K562 (cell line): ENCODE results near the gene BRD3OS. TPM values are rescaled to one million over a fixed set of nuclear protein-coding genes. Genes with fewer than 3 reads are reported as not detected.

Experiments
- CBX1 ChIP-seq: sonication (generic); IDR thresholded peaks from 2 replicates; pipeline ENCODE4 v1.6.1; 2016; ENCODE audit warnings: antibody characterized with exemption, low read depth, mild to moderate bottlenecking
- DACH1 ChIP-seq: fragments of 450-650 bp; IDR thresholded peaks from 2 replicates; pipeline ENCODE4 v1.6.1; 2018; ENCODE audit not compliant: partially characterized antibody
- EGR1 ChIP-seq: fragments of 450-650 bp; conservative IDR thresholded peaks from 2 replicates; pipeline ENCODE4 v1.6.1; 2017; ENCODE audit warnings: mild to moderate bottlenecking
- MYBL2 ChIP-seq, 2 experiments: fragments of 450-650 bp in 1 of 2; sonication (generic) in 1 of 2; formaldehyde crosslinking in 1 of 2; IDR thresholded peaks; 2 replicates each; pipeline versions ENCODE4 v1.6.1 to v1.8.1; 2017 to 2022; ENCODE audit warnings: borderline replicate concordance in 1 of 2, inconsistent platforms in 1 of 2, low read depth in 1 of 2, mild to moderate bottlenecking in 1 of 2, missing genetic modification reagents in 1 of 2, moderate library complexity in 1 of 2
- POLR2AphosphoS5 ChIP-seq: IDR thresholded peaks from 2 replicates; pipeline ENCODE4 v1.6.1; 2011; ENCODE audit warnings: mild to moderate bottlenecking, low read depth, low read length, moderate library complexity; ENCODE audit not compliant: control insufficient read depth, insufficient read depth
- SETDB1 ChIP-seq: IDR thresholded peaks from one replicate; pipeline ENCODE4 v1.6.1; 2012; ENCODE audit warnings: low read length, control low read depth, inconsistent platforms
- TAF1 ChIP-seq: IDR thresholded peaks from 2 replicates; pipeline ENCODE4 v1.6.1; 2011; ENCODE audit warnings: mild to moderate bottlenecking, low read length, moderate library complexity; ENCODE audit not compliant: insufficient read depth, control insufficient read depth, severe bottlenecking; ENCODE audit errors: extremely low read depth
- TCF7 ChIP-seq: sonication (generic); IDR thresholded peaks from 2 replicates; pipeline ENCODE4 v1.6.1; 2016; ENCODE audit warnings: antibody characterized with exemption, borderline replicate concordance
- ZNF347 ChIP-seq: fragments of 450-650 bp; formaldehyde crosslinking; IDR thresholded peaks from 2 replicates; pipeline ENCODE4 v1.4.0; 2020; ENCODE audit warnings: low read depth, mild to moderate bottlenecking, moderate library complexity
- ZNF740 ChIP-seq, 3 experiments: fragments of 200-800 bp in 1 of 3; sonication (Bioruptor generic) in 1 of 3; sonication (generic) in 1 of 3; formaldehyde crosslinking in 1 of 3; IDR thresholded peaks; 2 replicates each; pipeline versions ENCODE4 v1.6.1 to v1.8.0; 2016 to 2022; ENCODE audit warnings: mild to moderate bottlenecking in 2 of 3, missing compliant biosample characterization in 2 of 3, missing genetic modification characterization in 2 of 3, missing genetic modification reagents in 1 of 3
- ZNF75A ChIP-seq: fragments of 450-650 bp; formaldehyde crosslinking; IDR thresholded peaks from 2 replicates; pipeline ENCODE4 v1.4.0; 2020; ENCODE audit warnings: mild to moderate bottlenecking
- polyA plus RNA-seq, 8 experiments: library from polyadenylated mRNA; depleted of rRNA in 4 of 8; stranded (reverse) in 5 of 8; unstranded in 3 of 8; fragments of >200 nt; fragmentation: Nextera tagmentation in 2 of 8; fragmentation: Illumina TruSeq in 1 of 8; extraction: Ambion mirVana in 2 of 8; extraction: Trizol in 1 of 8; gene quantifications; 2 replicates each; pipeline versions ENCODE4 v1.2.1 to v1.2.3, GENCODE V29; 2011 to 2014; ENCODE audit warnings: inconsistent platforms in 1 of 8, missing spikeins in 1 of 8
- total RNA-seq, 7 experiments: library from RNA; depleted of rRNA in 6 of 7; stranded (reverse); fragments of >200 nt in 6 of 7; fragmentation: Illumina TruSeq in 2 of 7; extraction: Trizol in 2 of 7; gene quantifications; 2 replicates each; pipeline versions ENCODE4 v1.2.1 to v1.2.3, GENCODE V29; 2011 to 2021; ENCODE audit warnings: low replicate concordance in 1 of 7
- TF ChIP-seq, protein P1 (sequence below): fragments of 250-450 bp; sonication (Bioruptor Pico); IDR thresholded peaks from 2 replicates; pipeline ENCODE4 v1.5.0; 2020; ENCODE audit warnings: mild to moderate bottlenecking
- TF ChIP-seq, protein P2 (sequence below), 2 experiments: IDR thresholded peaks; 2 replicates each; pipeline ENCODE4 v1.6.1; 2011; ENCODE audit warnings: borderline replicate concordance in 1 of 2, control low read depth in 1 of 2, low read depth in 1 of 2, low read length in 1 of 2, mild to moderate bottlenecking in 1 of 2, mixed read lengths in 1 of 2, moderate library complexity in 1 of 2; ENCODE audit not compliant: insufficient read depth in 1 of 2, insufficient read length in 1 of 2, poor library complexity in 1 of 2, severe bottlenecking in 1 of 2; ENCODE audit errors: extremely low read depth in 1 of 2
- TF ChIP-seq, protein P3 (sequence below): fragments of 250-450 bp; sonication (Bioruptor Pico); IDR thresholded peaks from 2 replicates; pipeline ENCODE4 v1.8.0; 2022; ENCODE audit warnings: inconsistent platforms
- TF ChIP-seq, protein P4 (sequence below), 3 experiments: fragments of 200-800 bp in 1 of 3; fragments of 250-450 bp in 1 of 3; fragments of 450-650 bp in 1 of 3; sonication (Bioruptor Pico) in 1 of 3; sonication (Bioruptor generic) in 1 of 3; formaldehyde crosslinking in 1 of 3; IDR thresholded peaks; 2 replicates each; pipeline versions ENCODE4 v1.6.1 to v1.8.0; 2016 to 2022; ENCODE audit warnings: mild to moderate bottlenecking in 2 of 3, missing genetic modification characterization in 2 of 3, missing compliant biosample characterization in 1 of 3, moderate library complexity in 1 of 3

BRD3OS gene
- total and polyA plus RNA-seq, 9 of the 15 experiments (the other 6 are each of a cell fraction or from before 2014, with no cell fraction given), result 1.1 to 8.7 (median 5.9) TPM

GRCh38 chr9:133992780-133993634 is 32.3 kb upstream of the BRD3OS start (continued):
- TF ChIP-seq ZNF740 (CRISPR knock-in tag; IDR thresholded peaks at IDR 0.05) (peak; percentile 98), ZNF740 (tag; IDR thresholded peaks at IDR 0.05) (peak in 1 of 2 experiments; percentile 94; a peak in 2 of 4 replicates), ZNF75A (CRISPR knock-in tag) (no peak), POLR2AphosphoS5 (0 out of 2 replicates have a peak, but pooled peaks have one; percentile 33), TAF1 (peak; percentile 21), TCF7 (no peak), CBX1 (no peak), EGR1 (peak; percentile 75), ZNF347 (CRISPR knock-in tag) (no peak), SETDB1 (no peak), DACH1 (no peak), MYBL2 (IDR thresholded peaks at IDR 0.05; ENCODE audit: low read depth) (no peak), MYBL2 (CRISPR knock-in tag; IDR thresholded peaks at IDR 0.05; ENCODE audit: borderline replicate concordance) (no peak)
- TF ChIP-seq, protein P1, sequence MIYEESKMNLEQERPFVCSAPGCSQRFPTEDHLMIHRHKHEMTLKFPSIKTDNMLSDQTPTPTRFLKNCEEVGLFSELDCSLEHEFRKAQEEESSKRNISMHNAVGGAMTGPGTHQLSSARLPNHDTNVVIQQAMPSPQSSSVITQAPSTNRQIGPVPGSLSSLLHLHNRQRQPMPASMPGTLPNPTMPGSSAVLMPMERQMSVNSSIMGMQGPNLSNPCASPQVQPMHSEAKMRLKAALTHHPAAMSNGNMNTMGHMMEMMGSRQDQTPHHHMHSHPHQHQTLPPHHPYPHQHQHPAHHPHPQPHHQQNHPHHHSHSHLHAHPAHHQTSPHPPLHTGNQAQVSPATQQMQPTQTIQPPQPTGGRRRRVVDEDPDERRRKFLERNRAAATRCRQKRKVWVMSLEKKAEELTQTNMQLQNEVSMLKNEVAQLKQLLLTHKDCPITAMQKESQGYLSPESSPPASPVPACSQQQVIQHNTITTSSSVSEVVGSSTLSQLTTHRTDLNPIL (CRISPR knock-in tag), result no peak
- TF ChIP-seq, protein P2, sequence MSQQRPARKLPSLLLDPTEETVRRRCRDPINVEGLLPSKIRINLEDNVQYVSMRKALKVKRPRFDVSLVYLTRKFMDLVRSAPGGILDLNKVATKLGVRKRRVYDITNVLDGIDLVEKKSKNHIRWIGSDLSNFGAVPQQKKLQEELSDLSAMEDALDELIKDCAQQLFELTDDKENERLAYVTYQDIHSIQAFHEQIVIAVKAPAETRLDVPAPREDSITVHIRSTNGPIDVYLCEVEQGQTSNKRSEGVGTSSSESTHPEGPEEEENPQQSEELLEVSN (IDR thresholded peaks at IDR 0.05; ENCODE audit: borderline replicate concordance in 1 of 2, extremely low read depth in 1 of 2, insufficient read depth in 1 of 2, insufficient read length in 1 of 2, low read depth in 1 of 2, low read length in 1 of 2, poor library complexity in 1 of 2, severe bottlenecking in 1 of 2), result peak in 1 of 2 experiments; percentile 32
- TF ChIP-seq, protein P3, sequence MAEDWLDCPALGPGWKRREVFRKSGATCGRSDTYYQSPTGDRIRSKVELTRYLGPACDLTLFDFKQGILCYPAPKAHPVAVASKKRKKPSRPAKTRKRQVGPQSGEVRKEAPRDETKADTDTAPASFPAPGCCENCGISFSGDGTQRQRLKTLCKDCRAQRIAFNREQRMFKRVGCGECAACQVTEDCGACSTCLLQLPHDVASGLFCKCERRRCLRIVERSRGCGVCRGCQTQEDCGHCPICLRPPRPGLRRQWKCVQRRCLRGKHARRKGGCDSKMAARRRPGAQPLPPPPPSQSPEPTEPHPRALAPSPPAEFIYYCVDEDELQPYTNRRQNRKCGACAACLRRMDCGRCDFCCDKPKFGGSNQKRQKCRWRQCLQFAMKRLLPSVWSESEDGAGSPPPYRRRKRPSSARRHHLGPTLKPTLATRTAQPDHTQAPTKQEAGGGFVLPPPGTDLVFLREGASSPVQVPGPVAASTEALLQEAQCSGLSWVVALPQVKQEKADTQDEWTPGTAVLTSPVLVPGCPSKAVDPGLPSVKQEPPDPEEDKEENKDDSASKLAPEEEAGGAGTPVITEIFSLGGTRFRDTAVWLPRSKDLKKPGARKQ (CRISPR knock-in tag), result no peak
- TF ChIP-seq, protein P4, sequence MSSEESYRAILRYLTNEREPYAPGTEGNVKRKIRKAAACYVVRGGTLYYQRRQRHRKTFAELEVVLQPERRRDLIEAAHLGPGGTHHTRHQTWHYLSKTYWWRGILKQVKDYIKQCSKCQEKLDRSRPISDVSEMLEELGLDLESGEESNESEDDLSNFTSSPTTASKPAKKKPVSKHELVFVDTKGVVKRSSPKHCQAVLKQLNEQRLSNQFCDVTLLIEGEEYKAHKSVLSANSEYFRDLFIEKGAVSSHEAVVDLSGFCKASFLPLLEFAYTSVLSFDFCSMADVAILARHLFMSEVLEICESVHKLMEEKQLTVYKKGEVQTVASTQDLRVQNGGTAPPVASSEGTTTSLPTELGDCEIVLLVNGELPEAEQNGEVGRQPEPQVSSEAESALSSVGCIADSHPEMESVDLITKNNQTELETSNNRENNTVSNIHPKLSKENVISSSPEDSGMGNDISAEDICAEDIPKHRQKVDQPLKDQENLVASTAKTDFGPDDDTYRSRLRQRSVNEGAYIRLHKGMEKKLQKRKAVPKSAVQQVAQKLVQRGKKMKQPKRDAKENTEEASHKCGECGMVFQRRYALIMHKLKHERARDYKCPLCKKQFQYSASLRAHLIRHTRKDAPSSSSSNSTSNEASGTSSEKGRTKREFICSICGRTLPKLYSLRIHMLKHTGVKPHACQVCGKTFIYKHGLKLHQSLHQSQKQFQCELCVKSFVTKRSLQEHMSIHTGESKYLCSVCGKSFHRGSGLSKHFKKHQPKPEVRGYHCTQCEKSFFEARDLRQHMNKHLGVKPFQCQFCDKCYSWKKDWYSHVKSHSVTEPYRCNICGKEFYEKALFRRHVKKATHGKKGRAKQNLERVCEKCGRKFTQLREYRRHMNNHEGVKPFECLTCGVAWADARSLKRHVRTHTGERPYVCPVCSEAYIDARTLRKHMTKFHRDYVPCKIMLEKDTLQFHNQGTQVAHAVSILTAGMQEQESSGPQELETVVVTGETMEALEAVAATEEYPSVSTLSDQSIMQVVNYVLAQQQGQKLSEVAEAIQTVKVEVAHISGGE (CRISPR knock-in tag; IDR thresholded peaks at IDR 0.05), result no peak
